Hematopoietic multipotent progenitor cell treated with erythropoietin and hydrocortisone succinate and interleukin-3 and kit ligand, for 6 days (in vitro differentiated cells): ENCODE data around the gene SDR42E1.
"Not testable (repeated sequence)": the region's sequence is repeated elsewhere in the genome, so short reads cannot be mapped to it uniquely, and the experiment has no call there.

ENCODE experiments used
- DNase-seq: peaks from one replicate; pipeline ENCODE4 v3.0.0-alpha.2; 2015

Gene SDR42E1

DNA sequence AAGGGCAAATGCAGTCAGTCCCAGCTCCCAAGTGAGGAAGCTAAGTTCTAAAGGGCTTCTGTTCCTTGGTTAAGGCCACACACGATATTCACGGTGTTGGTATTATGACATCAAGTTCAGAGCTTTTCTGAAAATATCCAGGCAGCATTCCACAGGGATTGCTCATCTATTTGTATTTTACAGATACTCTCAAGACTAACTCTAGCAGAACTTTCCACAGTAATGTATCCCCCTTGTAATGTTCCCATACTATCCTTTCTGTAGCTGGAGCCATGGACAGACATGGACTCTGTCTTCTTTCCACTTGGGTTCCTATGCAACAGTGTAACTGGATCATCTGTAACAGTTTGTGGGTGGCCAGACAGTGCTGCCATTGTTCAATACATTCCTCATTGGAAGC lies 13.5 kb downstream of the SDR42E1 start:
- no peak for DNase-seq

DNA sequence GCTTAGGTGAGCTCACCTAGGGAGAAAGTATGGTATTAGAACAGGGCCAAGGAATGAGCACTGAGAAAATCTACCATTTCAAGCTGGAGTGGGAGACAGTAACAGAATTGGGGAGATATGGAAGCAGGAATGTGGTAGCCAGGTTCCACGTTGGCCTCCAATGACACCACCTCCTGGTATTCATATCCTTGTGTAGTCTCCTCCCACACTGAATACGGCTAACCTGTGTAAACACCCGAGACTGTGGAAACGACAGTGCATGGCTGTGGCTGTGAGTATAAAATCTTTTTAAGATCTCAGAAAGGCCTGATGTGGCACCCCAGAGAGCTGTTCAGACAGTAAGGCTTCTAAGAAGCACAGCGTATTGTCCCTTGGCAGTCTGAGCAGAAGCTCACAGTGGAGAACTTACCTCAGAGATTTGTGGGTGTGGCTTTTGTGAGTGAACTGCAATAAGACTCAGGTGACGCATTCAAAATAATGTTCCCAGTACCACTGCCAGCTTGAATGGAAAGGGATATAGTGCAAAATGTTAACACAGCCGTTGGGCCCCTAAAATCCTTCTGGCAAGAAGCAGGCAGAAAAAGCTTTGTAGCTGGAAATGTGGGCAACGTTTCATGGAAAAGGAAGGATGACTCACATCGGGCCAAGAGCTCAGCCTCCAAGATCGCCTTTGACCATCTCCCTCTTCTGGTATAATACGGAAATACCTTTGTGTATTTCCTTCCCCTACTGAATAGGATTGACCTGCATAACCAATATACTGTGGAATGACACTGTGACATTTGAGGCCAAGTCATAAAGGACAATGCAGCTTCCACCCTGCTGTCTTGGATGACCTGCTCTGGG lies 14.4 kb downstream of the SDR42E1 start:
- DNase-seq, result peak; percentile 36

GRCh38 chr16:81995651-81996050 lies 15.6 kb downstream of the SDR42E1 start:
- DNase-seq, result no peak

DNA sequence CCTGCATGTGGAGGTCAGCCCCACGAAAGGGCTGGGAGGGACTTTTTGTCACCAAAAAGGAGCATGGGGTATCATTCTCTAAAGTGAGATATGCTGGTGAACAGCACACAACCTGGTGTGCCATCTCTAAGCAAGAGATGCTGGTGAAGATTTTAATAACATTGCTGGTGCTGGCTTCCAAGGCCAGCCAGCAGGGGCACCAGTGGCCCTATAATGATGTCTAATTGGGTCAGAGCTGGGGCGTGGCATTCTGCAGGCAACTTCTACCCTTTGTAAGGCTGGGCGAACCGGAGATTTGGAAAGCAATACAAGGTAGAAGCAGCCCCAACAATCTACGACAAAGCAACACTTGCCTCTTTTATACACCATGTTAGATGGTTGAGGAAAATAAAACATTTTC lies 16.8 kb downstream of the SDR42E1 start:
- DNase-seq, result peak; percentile 19

DNA sequence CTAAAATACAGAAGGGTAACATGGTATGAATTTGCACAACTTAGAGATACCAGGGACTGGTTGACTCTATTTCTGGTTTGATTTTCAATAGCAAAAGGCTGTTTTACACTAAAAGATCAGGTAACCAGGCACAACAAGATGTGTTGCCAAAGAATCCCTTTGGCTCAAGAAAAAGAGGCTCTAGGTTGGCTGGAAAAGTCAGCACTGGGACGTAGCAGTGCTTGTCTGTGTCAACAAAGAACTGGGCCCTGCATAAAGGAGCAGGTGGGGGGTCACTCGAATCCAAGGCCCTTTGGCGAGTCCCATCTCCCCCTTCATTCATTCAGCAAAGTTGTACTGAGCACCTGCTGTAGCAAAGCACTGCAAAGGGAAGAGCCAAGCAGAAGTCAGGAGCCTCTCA lies 18.4 kb downstream of the SDR42E1 start:
- DNase-seq, result no peak

DNA sequence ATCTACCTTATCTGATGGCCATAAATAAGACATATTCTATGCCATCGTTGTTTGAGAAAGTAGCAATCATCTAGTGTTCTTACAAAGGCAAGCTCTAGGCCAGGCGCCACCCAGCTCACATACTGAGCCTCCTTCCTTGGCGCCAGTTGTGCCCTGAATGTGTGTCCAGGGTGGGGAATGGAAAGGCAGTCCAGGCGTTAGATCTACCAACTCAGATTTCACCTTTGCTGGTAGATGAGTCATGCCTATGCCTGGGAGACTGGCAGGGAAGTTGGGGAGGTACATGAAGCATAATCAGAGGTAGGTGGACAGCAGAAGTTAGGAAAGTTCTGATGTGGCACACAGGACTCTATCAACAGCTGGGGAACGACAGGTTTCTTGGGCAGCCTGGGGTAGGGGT lies 23.6 kb downstream of the SDR42E1 start:
- no peak for DNase-seq

- no peak for DNase-seq
These were observed 24.1 kb downstream of the SDR42E1 start for GRCh38 chr16:81987121-81987520.

- not testable (repeated sequence) for DNase-seq
These were observed 33.8 kb downstream of the SDR42E1 start for GRCh38 chr16:81977335-81977942.

- no peak for DNase-seq
These were observed 35.6 kb downstream of the SDR42E1 start for GRCh38 chr16:81975637-81976036.

DNA sequence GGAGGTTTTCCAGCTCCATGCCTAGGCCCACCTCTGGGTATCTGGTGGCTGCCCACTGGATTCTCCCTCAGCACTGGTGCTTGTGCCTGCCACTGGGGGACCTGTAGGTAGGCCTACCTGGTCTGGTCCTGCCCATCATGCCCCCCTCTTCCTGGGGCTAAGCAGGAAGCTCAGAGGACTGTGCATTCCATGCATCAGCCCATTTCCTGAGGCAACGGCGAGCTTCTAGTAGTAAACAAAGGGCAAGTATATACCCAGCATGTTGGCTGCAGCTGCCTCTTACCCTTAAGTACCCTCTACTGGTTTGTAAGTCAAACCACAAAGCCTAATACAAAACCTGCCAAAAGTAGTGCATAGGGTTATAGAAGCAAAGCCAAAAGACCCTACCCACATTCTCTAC lies 37.5 kb downstream of the SDR42E1 start:
- DNase-seq, result no peak

GRCh38 chr16:81971853-81972252 lies 39.4 kb downstream of the SDR42E1 start:
- no peak for DNase-seq

DNA sequence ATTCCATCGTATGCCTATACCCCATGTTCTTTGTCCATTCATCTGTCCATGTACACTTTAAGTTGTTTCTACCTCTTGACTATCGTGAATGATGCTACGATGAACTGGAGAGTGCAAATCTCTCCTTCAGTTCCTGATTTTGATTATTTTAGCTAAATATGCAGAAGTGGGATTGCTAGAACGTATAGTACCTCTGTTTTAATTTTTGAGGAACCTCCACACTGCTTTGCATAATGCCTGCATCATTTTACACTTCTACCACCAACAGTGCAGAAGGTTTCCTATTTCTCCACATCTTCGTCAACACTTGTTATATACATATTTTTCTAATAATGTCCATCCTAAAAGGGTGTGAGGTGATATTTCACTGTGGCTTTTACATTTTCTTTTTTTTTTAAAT lies 43.9 kb downstream of the SDR42E1 start:
- no peak for DNase-seq

DNA sequence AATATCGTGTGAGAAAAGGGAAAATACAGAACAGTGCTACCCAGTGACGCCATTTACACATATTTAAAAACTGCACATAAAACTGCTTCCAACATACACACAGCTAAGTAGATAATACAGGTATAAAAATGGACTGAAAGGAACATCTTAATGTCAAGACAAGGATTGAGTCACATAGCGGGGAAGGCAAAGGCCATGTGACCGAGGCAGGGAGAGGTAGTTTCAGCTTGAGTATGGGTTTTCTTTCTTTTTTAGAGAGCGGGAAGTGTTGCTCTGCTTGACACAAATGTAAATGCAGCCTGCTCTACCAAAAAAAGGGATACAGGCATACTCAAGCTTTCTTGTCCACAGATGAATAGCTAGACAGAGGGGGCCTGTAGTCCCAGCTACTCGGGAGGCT lies 46.5 kb downstream of the SDR42E1 start:
- no peak for DNase-seq

GRCh38 chr16:81956213-81956948 lies 54.9 kb downstream of the SDR42E1 start:
- peak; percentile 37 for DNase-seq

- DNase-seq, result peak; percentile 6
These were observed 59.7 kb downstream of the SDR42E1 start for GRCh38 chr16:81951564-81951963.

DNA sequence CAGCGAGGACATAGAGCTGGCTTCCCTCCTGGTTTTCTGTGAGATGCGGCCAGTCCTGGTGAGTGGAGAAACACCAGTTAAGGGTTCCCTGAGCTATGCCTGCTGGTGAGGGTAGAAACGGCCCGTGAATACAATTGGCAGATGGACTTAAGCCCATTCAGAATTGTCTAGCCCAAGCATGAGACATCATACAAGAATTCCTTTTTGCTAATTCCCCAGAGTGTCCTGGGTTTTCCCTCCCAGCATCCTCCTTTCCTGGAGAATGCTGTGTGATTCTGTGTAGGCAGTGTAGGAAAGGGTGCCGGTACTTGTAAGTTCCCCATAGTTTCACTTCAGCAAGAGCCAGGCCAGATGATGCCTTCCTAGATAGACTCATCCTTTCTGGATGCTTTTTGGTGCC lies 65.1 kb downstream of the SDR42E1 start:
- no peak for DNase-seq

DNA sequence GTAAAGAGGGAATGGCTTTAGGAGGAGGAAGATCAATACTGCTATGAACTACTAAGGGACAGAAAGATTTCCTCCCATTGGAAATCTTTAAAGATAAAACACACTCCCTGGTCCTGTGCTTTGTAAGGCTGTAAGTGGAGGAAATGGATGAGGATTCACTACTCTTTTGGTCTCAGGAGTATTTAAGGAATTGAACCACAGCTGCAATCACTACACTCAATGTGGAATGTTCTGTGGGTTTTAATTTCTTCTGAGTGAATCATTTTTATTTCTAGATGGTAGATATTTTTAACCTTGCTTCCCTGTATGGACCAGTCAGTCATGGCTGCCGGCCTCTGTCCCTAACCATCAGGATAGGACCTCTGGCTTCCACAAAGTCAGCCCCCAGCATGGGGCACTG lies 65.6 kb downstream of the SDR42E1 start:
- no peak for DNase-seq

- DNase-seq, result no peak
These were observed 69.2 kb downstream of the SDR42E1 start for GRCh38 chr16:81942007-81942601.

DNA sequence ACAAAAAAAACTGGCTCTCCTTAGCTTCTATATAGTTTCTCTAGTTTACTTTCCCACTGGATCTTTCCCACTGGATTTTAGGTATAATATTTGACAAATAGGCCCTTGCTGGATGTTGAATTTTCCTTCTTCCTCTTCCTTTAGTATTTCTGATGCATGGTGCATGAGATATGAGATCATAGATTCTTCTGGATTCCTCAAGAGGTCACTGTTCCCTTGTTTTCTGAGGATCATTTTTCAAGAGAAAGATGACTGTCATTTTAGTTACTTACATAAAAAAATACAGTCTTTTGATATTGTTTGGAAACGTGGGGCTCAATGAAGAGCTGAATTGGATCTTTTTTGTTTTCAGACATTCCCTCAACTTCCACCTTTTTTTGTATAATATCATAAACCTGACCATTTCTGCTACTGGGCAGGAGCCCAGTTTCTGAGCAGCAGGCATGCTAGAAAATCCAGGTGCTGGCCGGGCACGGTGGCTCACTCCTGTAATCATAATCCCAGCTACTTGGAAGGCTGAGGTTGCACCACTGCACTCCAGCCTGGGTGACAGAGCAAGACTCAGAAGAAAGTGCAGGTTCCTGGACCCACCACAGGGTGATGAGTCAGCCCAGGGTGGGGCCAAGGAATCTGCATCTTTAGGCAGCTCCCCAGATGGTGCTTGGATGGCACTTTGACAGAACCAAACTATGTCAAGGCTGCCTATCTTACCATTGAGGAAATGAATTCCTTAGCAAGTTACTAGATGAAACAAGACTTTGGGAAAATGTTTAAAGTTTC lies 70.3 kb downstream of the SDR42E1 start:
- peak; percentile 72 for DNase-seq

GRCh38 chr16:81939164-81940056 lies 71.9 kb downstream of the SDR42E1 start:
- DNase-seq, result peak; percentile 13
